Prostate gland (tissue), 2 donors: ENCODE measurements around the gene ARHGAP25.

Experiments used
- POLR2A ChIP-seq: fragments of 450-650 bp; IDR thresholded peaks from one replicate; pipeline ENCODE4 v1.6.1; 2016; ENCODE audit warnings: antibody characterized with exemption, mild to moderate bottlenecking
- POLR2AphosphoS5 ChIP-seq: sonication (generic); formaldehyde crosslinking; IDR thresholded peaks from one replicate; pipeline ENCODE4 v1.6.1; 2017; ENCODE audit warnings: antibody characterized with exemption
- TF ChIP-seq, protein P1 (sequence below), 4 experiments: fragments of 200-600 bp in 2 of 4; fragments of 450-650 bp in 2 of 4; sonication (generic) in 2 of 4; IDR thresholded peaks; 1 replicate in 3 of 4; 2 replicates in 1 of 4; pipeline ENCODE4 v1.5.1; 2016 to 2019; ENCODE audit warnings: antibody characterized with exemption in 4 of 4, mild to moderate bottlenecking in 2 of 4, moderate library complexity in 2 of 4

DNA sequence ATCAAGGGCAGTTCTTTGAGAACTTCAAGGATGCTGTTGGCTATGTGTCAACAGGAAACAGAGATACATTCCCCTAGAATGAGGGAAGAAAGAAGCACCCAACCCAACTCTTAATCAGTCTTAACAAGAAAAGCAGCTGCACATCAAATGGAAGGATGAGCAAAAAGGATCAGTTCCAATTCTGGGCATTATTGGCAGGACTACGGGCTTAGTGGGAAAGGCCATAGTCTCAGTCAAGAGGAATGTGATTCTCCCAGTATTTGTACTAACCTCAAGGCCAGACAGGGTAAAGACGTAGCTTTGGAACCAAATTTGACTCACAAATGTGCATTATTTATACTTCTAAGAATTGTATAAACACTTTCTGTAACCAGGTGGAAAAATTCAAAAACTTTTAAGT lies 118.4 kb downstream of the ARHGAP25 start:
- TF ChIP-seq, protein P1, sequence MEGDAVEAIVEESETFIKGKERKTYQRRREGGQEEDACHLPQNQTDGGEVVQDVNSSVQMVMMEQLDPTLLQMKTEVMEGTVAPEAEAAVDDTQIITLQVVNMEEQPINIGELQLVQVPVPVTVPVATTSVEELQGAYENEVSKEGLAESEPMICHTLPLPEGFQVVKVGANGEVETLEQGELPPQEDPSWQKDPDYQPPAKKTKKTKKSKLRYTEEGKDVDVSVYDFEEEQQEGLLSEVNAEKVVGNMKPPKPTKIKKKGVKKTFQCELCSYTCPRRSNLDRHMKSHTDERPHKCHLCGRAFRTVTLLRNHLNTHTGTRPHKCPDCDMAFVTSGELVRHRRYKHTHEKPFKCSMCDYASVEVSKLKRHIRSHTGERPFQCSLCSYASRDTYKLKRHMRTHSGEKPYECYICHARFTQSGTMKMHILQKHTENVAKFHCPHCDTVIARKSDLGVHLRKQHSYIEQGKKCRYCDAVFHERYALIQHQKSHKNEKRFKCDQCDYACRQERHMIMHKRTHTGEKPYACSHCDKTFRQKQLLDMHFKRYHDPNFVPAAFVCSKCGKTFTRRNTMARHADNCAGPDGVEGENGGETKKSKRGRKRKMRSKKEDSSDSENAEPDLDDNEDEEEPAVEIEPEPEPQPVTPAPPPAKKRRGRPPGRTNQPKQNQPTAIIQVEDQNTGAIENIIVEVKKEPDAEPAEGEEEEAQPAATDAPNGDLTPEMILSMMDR (IDR thresholded peaks at IDR 0.05), result no peak
- TF ChIP-seq POLR2AphosphoS5 (no peak), POLR2A (no peak)
